ENCODE measurements around the gene DDX5. TPM values are rescaled to one million over a fixed set of nuclear protein-coding genes. Genes with fewer than 3 reads are reported as not detected.

The DDX5 gene
- total and polyA plus RNA-seq, 2 donors (not counting 3 experiments of a cell fraction or from before 2014, with no cell fraction given), result 1,027 to 2,040 TPM

- H3K9me3 ChIP-seq (replicated peaks; ENCODE audit: control insufficient read depth, insufficient read depth, low read length), result no peaks in the 10 kb centered on the region
- TF ChIP-seq CTCF (IDR thresholded peaks at IDR 0.05; ENCODE audit: extremely low read depth in 1 of 2, insufficient read depth in 1 of 2, low read depth in 1 of 2, low read length in 2 of 2) (no peak), POLR2AphosphoS5 (IDR thresholded peaks at IDR 0.05; ENCODE audit: insufficient read depth, low read depth, low read length) (no peak), POLR2A (IDR thresholded peaks at IDR 0.05; ENCODE audit: low read depth, low read length) (no peak), JUN (IDR thresholded peaks at IDR 0.05; ENCODE audit: borderline replicate concordance, insufficient read depth, insufficient read length, low read depth) (no peak), GATA2 (IDR thresholded peaks at IDR 0.05; ENCODE audit: insufficient read depth, insufficient read length, low read depth, low read length) (no peak), MYC (IDR thresholded peaks at IDR 0.05; ENCODE audit: low read depth, low read length) (no peak), EZH2 (IDR thresholded peaks at IDR 0.05; ENCODE audit: borderline replicate concordance, low read depth, low read length, severe bottlenecking) (no peak), FOS (IDR thresholded peaks at IDR 0.05; ENCODE audit: borderline replicate concordance, insufficient read depth, low read length) (no peak)
- TF ChIP-seq, protein P1, sequence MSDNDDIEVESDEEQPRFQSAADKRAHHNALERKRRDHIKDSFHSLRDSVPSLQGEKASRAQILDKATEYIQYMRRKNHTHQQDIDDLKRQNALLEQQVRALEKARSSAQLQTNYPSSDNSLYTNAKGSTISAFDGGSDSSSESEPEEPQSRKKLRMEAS (IDR thresholded peaks at IDR 0.05; ENCODE audit: insufficient read depth, insufficient read length), result no peak
- FAIRE-seq (no peak), DNase-seq (ENCODE audit: low read depth, low spot score) (no peak)
- H3K9me1 ChIP-seq (replicated peaks; ENCODE audit: control insufficient read depth, extremely low read depth, insufficient read depth, low read length), result no peaks in the 10 kb centered on the region
- peak overlapping the region; percentile 98 for H3K27ac ChIP-seq (ENCODE audit: insufficient read depth, low read depth, low read length)
- H3K4me3 ChIP-seq (replicated peaks in 1 of 3; ENCODE audit: insufficient read depth in 1 of 3, low read depth in 1 of 3, low read length in 3 of 3), result peak overlapping the region; percentile 65 to 97 (median 84)
- no peaks in the 10 kb centered on the region for H3K27me3 ChIP-seq (ENCODE audit: control insufficient read depth in 2 of 2, insufficient read depth in 2 of 2, low read length in 2 of 2)
- peak overlapping the region; percentile 100 for H3K9ac ChIP-seq (replicated peaks; ENCODE audit: extremely low read depth, insufficient read depth, low read length)
- ChIA-PET POLR2A (interaction anchor here (1.2 kb wide), 1 partner anchor 12 kb away, joined by 3 read pairs; no protein-coding TSS in a partner anchor), CTCF (no interaction called here)
- dilution Hi-C loops (cut with MboI; ENCODE audit: extremely low pct_ligation_motif_present, low sequenced_read_pairs) (no loop called here), intact Hi-C loops (cut with micrococcal nuclease) (loop anchor here (10.0 kb wide), 1 partner anchor 241 kb away; no protein-coding TSS in a partner anchor)
- H3K79me2 ChIP-seq (ENCODE audit: control insufficient read depth, insufficient read depth, low read length), result peaks cover 85% of the 10 kb centered on the region
- no peak overlapping the region for H2AFZ ChIP-seq (ENCODE audit: low read depth, low read length)
- peaks cover 41% of the 10 kb centered on the region for H4K20me1 ChIP-seq (replicated peaks; ENCODE audit: control insufficient read depth, extremely low read depth, insufficient read depth, low read length)
- H3K4me2 ChIP-seq (ENCODE audit: insufficient read depth, low read length), result peak overlapping the region; percentile 95
- peaks cover 38 to 54% of the 10 kb centered on the region in 2 experiments for H3K36me3 ChIP-seq (ENCODE audit: control insufficient read depth in 2 of 2, extremely low read depth in 1 of 2, insufficient read depth in 2 of 2, low read length in 2 of 2)
- no TSS peak for BruUV-seq (replicated peaks)
- H3K4me1 ChIP-seq (ENCODE audit: control insufficient read depth, extremely low read depth, insufficient read depth, low read length), result peaks cover 56% of the 10 kb centered on the region
These were observed 2.0 kb downstream of the DDX5 start for GRCh38 chr17:64503821-64504768.

Measured in endothelial cell of umbilical vein (primary cell).